Superior temporal gyrus (tissue), 1 donor: Measurements from ENCODE around the gene AKR1A1.
"Not testable (repeated sequence)": the region's sequence is repeated elsewhere in the genome, so short reads cannot be mapped to it uniquely, and the experiment has no call there.

ENCODE experiments used
- DNase-seq: peaks from one replicate; pipeline ENCODE4 v3.0.0-alpha.2; 2016; ENCODE audit errors: extremely low spot score

AKR1A1 gene

DNA sequence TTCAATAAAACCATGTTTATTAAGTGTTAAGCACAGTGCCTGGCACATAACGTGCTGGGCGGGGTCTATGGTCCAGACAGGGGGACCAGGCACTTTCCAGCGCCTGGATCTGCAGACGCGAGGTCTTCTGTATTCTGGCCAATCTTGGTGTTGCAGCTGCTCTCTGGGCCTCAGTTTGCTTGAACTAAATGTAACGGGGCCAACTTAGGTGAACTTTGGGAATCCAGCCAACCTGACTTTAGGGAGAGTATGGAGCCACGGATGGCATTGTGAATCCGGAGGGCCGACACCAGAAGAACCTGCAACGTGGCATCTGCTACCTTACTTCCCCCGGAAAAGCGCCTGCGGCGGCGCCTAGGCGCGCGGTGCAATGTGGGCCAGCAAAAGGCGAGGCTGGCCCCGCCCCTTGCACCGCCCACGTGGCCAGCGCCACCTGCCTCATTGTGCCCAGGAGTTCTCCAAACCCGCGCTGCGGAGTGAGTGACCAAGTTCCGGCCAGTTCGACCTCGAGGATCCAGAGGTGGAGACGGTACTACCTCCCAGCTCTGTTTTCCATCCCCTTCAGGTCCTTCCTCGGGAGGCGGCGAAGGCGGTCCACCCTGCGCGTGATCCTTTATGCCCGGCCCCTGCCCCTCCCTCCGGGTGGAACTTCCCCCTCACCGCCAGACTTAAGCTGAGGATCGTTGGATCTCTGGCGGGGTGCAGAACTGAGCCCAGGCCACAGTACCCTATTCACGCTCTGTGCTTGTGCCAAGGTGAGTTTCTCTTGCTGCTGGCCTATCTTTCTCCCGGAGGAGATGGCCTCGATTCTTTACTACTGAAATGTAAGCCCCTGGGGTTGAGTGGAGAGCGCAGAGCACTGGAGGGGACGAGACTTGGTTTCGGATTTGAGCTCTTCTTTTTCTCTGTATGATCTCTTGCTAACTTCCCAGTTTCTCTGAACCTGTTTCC lies at the start of gene AKR1A1:
Gene AKR1A1, plus strand, starts transcription at position 426 of the 951 bp plus-strand sequence. CDS start 10,969 bp downstream, outside the sequence.
- DNase-seq, result peak; percentile 93

DNA sequence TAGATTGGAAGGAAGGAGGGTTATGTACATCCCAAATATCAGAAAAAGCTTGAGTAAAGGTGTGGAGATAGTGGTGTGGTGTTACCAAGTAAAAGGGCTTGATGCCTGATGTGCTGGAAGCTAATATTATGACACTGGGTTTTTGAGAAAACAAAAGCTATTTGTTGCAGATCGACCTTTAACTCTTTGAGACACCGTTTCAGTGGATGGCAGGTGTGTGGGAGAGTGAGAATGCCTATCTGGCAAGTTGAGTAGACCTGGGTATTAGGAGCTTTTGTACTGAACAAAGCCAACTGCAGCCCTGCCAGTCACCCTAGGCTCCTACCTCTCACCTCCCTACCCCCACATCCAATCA lies 49.1 kb upstream of the AKR1A1 start:
- no peak for DNase-seq

DNA sequence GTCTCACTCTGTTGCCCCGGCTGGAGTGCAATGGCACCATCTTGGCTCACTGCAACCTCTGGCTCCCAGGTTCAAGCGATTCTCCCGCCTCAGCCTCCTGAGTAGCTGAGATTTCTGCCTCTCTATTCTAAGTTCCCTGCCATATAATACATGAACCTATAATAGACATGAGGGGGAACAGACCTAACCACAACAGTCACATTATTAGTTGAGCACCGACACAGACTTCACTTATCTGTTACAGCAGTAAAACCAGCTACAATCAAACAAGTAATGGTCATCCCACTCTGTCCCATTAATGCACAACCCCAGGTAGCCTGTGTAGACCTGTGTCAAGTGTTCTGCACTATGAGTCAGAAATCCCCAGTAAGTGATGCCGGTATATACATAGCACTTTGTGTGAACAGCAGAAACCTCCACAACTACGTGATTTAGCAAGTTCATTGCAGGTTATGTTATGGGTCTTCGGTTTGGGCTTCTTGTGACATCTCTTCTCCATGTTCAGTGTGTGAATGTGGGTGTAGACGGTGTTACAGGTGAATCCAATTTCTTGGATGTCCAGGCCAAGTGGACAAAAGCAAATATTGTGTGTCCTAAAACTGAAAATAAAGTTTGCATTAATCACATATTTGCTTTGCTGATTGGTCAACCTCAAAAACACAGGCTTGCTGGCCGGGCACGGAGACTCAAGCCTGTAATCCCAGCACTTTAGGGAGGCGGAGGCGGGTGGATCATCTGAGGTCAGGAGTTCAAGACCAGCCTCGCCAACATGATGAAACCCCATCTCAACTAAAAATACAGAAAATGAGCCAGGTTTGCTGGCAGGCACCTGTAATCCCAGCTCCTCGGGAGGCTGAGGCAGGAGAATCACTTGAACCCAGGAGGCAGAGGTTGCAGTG lies 46.9 kb upstream of the AKR1A1 start:
- DNase-seq, result no peak

DNA sequence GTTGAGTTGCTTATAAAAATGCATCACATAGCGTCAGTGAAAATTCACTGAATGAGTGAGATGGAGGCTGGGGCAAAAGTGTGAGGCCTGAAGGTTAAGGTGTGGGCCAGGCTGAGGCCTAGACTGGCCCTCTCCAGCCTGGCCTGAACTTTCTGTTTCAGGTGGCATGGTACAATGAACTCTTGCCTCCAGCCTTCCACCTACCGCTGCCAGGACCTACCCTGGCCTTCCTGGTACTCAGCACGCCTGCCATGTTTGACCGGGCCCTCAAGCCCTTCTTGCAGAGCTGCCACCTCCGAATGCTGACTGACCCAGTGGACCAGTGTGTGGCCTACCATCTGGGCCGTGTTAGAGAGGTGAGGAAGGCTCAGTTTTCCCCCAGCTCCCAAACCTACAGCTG lies 43.4 kb upstream of the AKR1A1 start:
- no peak for DNase-seq

DNA sequence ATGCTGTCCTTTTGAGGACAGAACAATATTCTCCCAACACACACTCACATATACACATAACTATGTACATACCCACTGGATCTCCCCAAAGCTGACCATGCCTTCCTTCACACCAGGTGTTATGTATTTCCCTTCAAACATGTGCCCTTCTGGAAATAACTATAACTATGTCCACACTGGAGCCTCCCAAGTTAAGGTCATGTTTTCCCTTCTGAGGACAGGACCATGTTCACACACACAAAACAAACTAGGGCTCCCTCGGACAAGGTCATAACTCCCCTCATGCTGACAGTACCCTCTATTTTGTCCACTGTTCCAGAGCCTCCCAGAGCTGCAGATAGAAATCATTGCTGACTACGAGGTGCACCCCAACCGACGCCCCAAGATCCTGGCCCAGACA lies 42.7 kb upstream of the AKR1A1 start:
- no peak for DNase-seq

DNA sequence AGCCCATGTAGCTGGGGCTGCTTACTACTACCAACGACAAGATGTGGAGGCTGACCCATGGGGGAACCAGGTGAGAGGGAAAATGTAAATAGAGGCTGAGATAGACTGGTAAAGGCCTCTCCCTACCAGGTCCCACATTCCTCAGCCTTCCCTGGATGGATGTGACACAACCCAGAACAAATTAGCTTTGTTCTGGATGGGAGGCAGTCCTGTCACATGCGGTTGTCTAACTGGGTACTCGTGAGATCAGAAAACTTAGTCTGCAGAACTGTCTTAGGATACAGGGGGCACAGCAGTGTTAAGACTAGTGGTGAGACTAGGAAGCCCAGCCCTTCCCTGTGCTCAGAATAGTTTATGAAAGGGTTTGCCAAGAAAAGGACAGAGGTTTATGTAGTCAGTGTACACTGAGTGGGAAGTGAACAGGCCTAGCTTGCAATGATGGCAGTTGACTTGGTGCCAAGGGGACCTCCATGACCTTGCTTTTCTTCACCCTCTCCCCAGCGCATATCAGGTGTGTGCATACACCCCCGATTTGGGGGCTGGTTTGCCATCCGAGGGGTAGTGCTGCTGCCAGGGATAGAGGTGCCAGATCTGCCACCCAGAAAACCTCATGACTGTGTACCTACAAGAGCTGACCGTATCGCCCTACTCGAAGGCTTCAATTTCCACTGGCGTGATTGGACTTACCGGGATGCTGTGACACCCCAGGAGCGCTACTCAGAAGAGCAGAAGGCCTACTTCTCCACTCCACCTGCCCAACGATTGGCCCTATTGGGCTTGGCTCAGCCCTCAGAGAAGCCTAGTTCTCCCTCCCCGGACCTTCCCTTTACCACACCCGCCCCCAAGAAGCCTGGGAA lies 42.1 kb upstream of the AKR1A1 start:
- peak; percentile 14 for DNase-seq

DNA sequence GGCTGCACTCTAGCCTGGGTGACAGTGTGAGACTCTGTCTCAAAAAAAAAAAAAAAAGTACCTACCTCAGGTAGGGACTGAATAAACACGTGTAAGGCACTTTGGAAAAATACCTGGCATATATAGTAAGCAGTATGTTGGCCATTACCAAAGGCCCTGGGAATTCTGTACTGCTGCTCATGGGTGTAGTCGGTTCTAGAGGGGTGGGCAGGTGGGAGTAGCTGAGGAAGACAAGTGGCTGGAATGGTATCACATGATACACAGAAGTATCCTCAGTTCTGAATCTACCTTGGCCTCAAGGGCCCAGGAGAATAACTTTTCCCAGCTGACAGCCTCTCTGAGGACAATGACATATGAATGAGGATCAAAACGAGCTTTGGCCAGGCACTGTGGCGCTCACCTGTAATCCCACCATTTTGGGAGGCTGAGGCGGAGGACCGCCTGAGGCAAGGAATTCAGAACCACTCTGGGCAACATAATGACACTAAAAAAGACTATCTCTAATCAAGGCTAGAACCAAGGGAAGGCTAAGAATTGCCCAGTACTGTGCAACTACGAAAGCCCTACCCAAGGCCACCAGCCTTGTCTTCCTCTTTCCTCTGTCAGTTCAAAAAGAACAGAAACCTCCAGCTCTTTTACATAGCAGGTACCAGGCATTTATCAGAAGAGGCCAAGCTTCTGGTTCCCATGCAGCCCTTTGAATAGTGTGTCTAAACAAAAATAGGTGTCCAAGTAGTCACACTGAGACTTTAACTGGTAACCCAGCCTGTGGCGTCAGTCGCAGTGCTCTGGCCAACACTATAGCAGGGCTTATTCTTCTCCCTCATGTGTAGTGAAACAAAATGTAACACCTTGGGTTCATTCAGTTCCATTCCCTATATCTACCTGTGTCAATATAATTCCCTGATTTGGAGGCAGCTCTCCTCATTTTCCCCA lies 40.3 kb upstream of the AKR1A1 start:
- peak; percentile 9 for DNase-seq

DNA sequence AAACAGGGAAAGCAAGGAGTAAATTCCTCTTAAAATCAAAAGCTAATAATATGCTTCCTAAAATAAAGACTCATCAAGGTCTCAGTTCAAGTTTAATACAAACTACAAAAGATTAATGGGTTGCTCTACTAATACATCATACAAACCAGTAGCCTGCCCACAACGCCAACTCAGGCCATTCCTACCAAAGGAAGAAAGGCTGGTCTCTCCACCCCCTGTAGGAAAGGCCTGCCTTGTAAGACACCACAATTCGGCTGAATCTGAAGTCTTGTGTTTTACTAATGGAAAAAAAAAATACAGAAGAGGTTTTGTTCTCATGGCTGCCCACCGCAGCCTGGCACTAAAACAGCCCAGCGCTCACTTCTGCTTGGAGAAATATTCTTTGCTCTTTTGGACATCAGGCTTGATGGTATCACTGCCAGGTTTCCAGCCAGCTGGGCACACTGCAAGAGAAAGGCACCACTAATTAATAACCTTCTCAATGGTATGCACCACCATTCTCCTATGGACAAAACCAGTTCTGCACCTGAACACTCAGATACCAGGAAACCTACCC lies 39.6 kb upstream of the AKR1A1 start:
- peak; percentile 58 for DNase-seq

DNA sequence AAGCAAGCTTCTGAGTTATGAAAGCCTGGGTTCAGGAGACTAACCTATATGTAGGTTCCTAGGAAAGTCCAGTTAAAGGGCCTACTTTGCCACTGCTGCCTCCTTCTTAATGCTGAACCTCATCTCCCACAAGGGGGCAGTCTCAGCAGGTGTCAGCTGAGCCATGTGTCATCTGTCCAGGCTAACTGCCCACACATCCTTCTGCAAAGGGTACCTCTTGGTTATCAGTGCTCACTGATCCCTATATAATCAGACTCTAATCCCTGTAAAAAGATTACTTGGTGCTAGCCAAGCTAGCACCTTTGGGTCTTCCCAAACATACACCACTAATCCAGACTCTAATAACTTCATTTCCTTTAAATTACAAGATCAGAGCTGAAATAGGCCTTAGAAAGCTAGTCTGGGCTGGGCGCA lies 38.0 kb upstream of the AKR1A1 start:
- DNase-seq, result peak; percentile 76

DNA sequence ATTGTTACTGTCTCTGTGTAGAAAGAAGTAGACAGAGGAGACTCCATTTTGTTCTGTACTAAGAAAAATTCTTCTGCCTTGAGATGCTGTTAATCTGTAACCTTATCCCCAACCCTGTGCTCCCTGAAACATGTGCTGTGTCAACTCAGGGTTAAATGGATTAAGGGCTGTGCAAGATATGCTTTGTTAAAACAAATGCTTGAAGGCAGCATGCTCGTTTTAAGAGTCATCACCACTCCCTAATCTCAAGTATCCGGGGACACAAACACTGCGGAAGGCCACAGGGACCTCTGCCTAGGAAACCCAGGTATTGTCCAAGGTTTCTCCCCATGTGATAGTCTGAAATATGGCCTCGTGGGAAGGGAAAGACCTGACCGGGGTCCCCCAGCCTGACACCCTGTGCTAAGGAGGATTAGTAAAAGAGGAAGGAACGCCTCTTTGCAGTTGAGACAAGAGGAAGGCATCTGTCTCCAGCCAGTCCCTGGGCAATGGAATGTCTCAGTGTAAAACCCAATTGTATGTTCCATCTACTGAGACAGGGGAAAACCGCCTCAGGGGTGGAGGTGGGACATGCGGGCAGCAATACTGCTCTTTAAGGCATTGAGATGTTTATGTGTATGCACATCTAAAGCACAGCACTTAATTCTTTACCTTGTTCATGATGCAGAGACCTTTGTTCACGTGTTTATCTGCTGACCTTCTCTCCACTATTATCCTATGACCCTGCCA lies 36.9 kb upstream of the AKR1A1 start:
- DNase-seq, result not testable (repeated sequence)

DNA sequence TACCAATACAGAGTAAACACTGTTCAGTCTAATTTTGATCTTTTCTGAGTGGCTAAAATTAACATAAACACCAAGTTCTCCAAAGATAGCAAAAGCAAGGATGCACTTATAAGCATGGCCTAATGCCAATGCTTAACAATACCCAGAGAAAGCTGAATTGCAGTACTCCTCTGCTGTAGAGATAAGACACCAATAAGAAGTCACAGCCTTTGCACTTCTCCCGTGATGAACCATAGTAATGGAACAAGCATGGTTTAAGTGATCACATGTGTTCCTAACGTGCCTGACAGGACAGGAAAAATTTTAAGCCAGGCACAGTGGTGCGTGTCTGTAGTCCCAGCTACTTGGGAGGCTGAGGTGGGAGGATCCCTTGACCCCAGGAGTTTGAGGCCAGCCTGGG lies 34.6 kb upstream of the AKR1A1 start:
- no peak for DNase-seq

DNA sequence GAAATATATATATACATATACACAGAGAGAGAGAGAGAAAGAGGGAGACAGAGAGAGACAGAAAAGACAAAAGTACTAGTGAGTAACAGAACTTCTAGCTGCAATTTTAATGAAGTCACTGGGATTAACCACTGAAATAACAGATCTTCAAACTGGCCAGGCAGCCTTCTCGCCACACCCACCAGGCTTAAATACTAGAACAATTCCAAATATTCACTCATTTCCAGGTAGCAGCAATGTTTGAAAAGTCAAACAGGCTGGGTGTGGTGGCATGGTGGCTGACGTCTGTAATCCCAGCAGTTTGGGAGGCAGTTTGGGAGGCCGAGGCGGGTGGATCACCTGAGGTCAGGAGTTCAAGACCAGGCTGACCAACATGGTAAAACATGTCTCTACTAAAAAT lies 34.2 kb upstream of the AKR1A1 start:
- DNase-seq, result no peak

DNA sequence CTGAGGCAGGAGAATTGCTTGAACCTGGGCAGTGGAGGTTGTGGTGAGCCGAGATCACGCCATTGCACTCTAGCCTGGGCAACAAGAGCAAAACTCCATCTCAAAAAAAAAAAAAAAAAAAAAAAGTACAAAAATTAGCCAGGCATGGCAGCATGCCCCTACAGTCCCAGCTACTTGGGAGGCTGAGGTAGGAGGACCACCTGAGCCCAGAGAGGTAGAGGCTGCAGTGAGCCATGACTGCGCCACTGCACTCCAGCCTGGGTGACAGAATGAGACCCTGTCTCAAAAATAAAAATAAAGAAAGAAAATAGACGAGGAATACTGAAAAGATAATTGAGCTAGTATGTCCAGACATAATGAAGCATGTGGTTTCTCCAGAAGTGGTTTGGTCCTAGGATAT lies 32.3 kb upstream of the AKR1A1 start:
- DNase-seq, result not testable (repeated sequence)

DNA sequence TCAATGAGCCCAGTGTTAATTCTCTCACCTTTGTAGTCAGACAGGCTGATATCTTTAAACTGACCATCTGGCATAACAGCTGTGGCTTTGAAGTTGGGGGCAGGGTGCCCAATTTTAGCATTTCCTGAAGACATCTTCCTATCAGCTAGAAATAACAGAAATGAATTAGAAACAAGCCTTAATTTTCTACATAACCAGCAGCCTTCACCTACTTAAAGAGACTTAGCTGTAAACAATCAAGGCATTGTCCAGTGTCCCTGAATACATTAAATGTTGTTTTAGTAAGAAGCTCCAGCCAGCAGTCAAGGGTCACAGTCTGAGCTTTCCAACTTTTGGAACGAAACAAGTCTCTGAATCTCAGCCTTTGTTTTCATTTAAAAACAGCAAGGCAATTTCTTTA lies 31.7 kb upstream of the AKR1A1 start:
- peak; percentile 78 for DNase-seq

DNA sequence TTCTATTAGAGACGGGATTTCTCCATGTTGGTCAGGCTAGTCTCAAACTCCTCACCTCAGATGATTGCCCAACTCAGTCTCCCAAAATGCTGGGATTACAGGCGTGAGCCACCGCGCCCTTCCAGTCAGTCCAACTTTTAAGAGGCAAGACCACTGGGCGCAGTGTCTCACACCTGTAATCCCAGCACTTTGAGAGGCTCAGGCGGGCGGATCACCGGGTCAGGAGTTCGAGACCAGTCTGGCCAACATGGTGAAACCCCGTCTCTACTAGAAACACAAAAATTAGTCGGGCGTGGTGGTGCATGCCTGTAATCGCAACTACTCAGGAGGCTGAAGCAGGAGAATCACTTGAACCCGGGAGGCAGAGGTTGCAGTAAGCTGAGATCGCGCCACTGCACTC lies 30.9 kb upstream of the AKR1A1 start:
- DNase-seq, result not testable (repeated sequence)

DNA sequence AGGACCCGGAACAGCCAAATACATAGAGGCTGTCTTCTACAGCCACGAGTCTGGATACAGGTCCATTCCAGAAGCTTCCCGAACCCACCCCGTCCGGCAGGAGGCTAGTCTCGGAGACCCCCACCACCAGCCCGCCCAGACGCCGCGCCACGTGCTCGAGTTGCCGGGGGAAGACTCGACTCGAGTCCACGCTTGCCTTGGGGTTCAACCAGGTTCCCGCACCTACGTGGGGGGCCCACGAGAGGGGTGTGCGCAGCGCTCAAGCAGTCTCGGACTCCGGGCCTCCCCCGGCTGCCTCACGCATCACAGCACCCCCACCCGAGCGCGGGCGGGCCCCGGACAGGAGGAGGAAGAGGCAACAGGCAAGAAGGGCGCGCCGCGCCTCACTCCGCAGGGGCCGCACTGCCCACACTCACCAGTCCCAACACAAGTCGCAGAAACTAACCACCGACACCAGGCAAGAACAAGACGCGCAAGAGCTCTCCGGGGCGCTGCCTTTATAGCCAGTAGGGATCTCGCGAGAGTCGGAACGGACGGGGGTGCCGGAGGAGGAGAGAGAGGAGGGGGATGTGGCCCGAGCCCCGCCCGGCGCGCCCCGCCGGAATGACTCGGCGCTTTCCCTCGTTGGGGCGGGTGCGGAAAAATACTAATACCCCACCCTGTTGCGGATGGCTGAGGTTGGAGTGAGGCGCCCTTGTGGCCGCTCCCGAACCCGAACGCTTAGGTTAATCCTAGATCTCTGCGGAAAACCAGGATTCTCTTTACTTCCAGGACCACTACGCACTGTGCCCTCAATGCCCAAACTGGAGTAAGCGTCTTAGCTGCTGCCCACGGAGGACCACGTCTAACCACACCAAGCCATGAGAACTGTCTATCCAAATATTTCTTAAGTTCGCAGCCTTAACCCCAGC lies 29.0 kb upstream of the AKR1A1 start, which contains the start of gene PRDX1:
Gene PRDX1, minus strand, starts transcription at position 472 of the 911 bp plus-strand sequence. CDS start 2,841 bp downstream, outside the sequence.
- DNase-seq, result peak; percentile 98

DNA sequence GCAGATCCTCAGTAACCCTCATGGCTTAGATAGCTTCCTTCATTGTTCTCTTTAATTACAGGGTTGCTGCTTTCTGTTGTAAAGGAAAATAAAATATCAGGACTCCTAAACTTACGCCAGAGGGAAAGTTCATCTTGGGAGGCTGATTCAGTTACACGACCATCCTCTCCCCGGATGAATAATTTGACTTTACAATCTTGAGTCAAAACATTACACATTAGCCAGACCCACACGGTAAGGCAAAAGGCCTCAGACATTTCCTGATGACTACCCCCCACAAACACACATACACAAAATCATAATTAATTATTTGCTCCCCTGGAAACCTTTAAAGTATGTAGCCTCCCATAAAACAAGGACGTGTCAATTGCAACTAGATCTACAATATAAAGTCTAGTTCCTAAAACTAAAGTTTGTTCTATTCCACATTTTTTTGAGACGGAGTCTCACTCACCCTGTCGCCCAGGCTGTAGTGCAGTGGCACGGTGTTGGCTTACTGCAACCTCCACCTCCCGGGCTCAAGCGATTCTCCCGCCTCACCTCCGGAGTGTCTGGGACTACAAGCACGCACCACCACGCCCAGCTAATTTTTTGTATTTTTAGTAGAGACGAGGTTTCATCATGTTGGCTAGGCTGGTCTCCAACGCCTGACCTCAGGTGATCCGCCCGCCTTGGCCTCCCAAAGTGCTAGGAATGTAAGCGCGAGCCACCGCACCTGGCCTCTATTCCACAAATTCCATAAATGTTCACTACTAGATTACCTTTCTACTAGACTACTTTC lies 28.1 kb upstream of the AKR1A1 start:
- DNase-seq, result no peak
